IMR-90 (cell line): ENCODE data around the gene TMA16. TPM values are rescaled to one million over a fixed set of nuclear protein-coding genes. Genes with fewer than 3 reads are reported as not detected.

Source experiments
- ATAC-seq: fragments of 200-7000 bp; cut with Tn5 transposase; 2 replicates; pipeline ENCODE4 v1.9.1; 2020; ENCODE audit warnings: low read depth, mild to moderate bottlenecking, moderate library complexity
- BruUV-seq: library from RNA; stranded (reverse); fragments of 400-500 nt; replicated peaks from 2 replicates; lab custom pipeline; 2021; lab: Mats Ljungman, UMichigan
- CTCF ChIA-PET: fragments of 300-600 bp; formaldehyde crosslinking; extraction: SDS; loops from one replicate; lab custom pipeline; 2021; ENCODE audit warnings: antibody characterized with exemption; lab: Yijun Ruan, JAX
- POLR2A ChIA-PET: fragments of 300-600 bp; sonication (Branson Sonifier 250); formaldehyde crosslinking; loops from one replicate; lab custom pipeline; 2022; ENCODE audit warnings: antibody characterized with exemption; ENCODE audit not compliant: unreplicated experiment; lab: Charles Lee
- DNase-seq: peaks from one replicate; pipeline ENCODE4 v3.0.0; 2013
- H2AFZ ChIP-seq: replicated peaks from 2 replicates; pipeline ENCODE3; 2013; ENCODE audit warnings: low read length, mild to moderate bottlenecking; ENCODE audit not compliant: poor library complexity
- H2AK5ac ChIP-seq: 2 replicates; pipeline ENCODE4 v1.6.1; 2013; ENCODE audit warnings: low read depth, low read length, inconsistent platforms
- H2AK9ac ChIP-seq: replicated peaks from 2 replicates; pipeline ENCODE3; 2013; ENCODE audit warnings: mild to moderate bottlenecking, low read depth, low read length, moderate library complexity; ENCODE audit not compliant: poor library complexity
- H2BK120ac ChIP-seq: 2 replicates; pipeline ENCODE4 v1.6.1; 2013; ENCODE audit warnings: low read depth, low read length, inconsistent platforms
- H2BK15ac ChIP-seq: 3 replicates; pipeline ENCODE4 v1.6.1; 2013; ENCODE audit warnings: low read depth, low read length, inconsistent platforms
- H2BK20ac ChIP-seq: 2 replicates; pipeline ENCODE4 v1.6.1; 2013; ENCODE audit warnings: low read depth, mild to moderate bottlenecking, inconsistent platforms, low read length, moderate library complexity
- H2BK5ac ChIP-seq: 2 replicates; pipeline ENCODE4 v1.6.1; 2013; ENCODE audit warnings: mild to moderate bottlenecking, low read depth, low read length, inconsistent platforms; ENCODE audit not compliant: poor library complexity, severe bottlenecking
- H3K14ac ChIP-seq: replicated peaks from 2 replicates; pipeline ENCODE4 v1.6.1; 2013; ENCODE audit warnings: low read depth, low read length, inconsistent platforms
- H3K18ac ChIP-seq: 2 replicates; pipeline ENCODE4 v1.6.1; 2013; ENCODE audit warnings: low read depth, low read length, control low read depth
- H3K23ac ChIP-seq: 2 replicates; pipeline ENCODE4 v1.6.1; 2013; ENCODE audit warnings: low read depth, low read length, inconsistent platforms
- H3K27ac ChIP-seq: 2 replicates; pipeline ENCODE4 v1.5.1; 2013; ENCODE audit warnings: mild to moderate bottlenecking, control low read depth, low read length; ENCODE audit not compliant: insufficient read depth
- H3K27me3 ChIP-seq: 2 replicates; pipeline ENCODE4 v1.6.1; 2013; ENCODE audit warnings: low read length; ENCODE audit not compliant: control insufficient read depth, insufficient read depth
- H3K36me3 ChIP-seq: 2 replicates; pipeline ENCODE4 v1.6.1; 2013; ENCODE audit warnings: low read length, mixed read lengths; ENCODE audit not compliant: control insufficient read depth, insufficient read depth
- H3K4ac ChIP-seq: 2 replicates; pipeline ENCODE4 v1.6.1; 2013; ENCODE audit warnings: low read depth, low read length, inconsistent platforms
- H3K4me1 ChIP-seq: 2 replicates; pipeline ENCODE4 v1.6.1; 2013; ENCODE audit warnings: low read length, mixed read lengths; ENCODE audit not compliant: control insufficient read depth, insufficient read depth
- H3K4me2 ChIP-seq: 2 replicates; pipeline ENCODE4 v1.6.1; 2013; ENCODE audit warnings: low read depth, mild to moderate bottlenecking, control low read depth, low read length, moderate library complexity
- H3K4me3 ChIP-seq: 2 replicates; pipeline ENCODE4 v1.5.1; 2013; ENCODE audit warnings: low read depth, mild to moderate bottlenecking, control low read depth, low read length, moderate library complexity; ENCODE audit not compliant: insufficient read depth
- H3K56ac ChIP-seq: 2 replicates; pipeline ENCODE4 v1.6.1; 2013; ENCODE audit warnings: low read length, inconsistent platforms; ENCODE audit not compliant: insufficient read depth; ENCODE audit errors: extremely low read depth
- H3K79me1 ChIP-seq, 2 experiments: 2 replicates each; pipeline ENCODE4 v1.6.1; 2013; ENCODE audit warnings: low read length in 2 of 2, inconsistent platforms in 1 of 2, low read depth in 1 of 2
- H3K9ac ChIP-seq: 2 replicates; pipeline ENCODE4 v1.6.1; 2013; ENCODE audit warnings: low read depth, low read length, control low read depth
- H3K9me1 ChIP-seq: 2 replicates; pipeline ENCODE4 v1.6.1; 2013; ENCODE audit warnings: low read length, inconsistent platforms; ENCODE audit not compliant: insufficient read depth
- H3K9me3 ChIP-seq: 2 replicates; pipeline ENCODE4 v1.6.1; 2013; ENCODE audit warnings: low read length; ENCODE audit not compliant: control insufficient read depth, insufficient read depth
- H4K20me1 ChIP-seq: 2 replicates; pipeline ENCODE4 v1.6.1; 2013; ENCODE audit warnings: low read length, inconsistent platforms; ENCODE audit not compliant: insufficient read depth
- H4K5ac ChIP-seq: 2 replicates; pipeline ENCODE4 v1.6.1; 2013; ENCODE audit warnings: mild to moderate bottlenecking, low read depth, low read length, control low read depth
- H4K8ac ChIP-seq, 2 experiments: 2 replicates each; pipeline ENCODE4 v1.6.1; 2013; ENCODE audit warnings: low read depth in 2 of 2, low read length in 2 of 2, control low read depth in 1 of 2, inconsistent platforms in 1 of 2
- H4K91ac ChIP-seq: 2 replicates; pipeline ENCODE4 v1.6.1; 2013; ENCODE audit warnings: low read depth, low read length, inconsistent platforms; ENCODE audit not compliant: insufficient read depth
- BHLHE40 ChIP-seq: fragments of 150-350 bp; IDR thresholded peaks from 2 replicates; pipeline ENCODE4 v1.6.1; 2016; ENCODE audit warnings: mild to moderate bottlenecking, low read depth, low read length
- CEBPB ChIP-seq: IDR thresholded peaks from 2 replicates; pipeline ENCODE4 v1.6.1; 2012; ENCODE audit warnings: low read depth, low read length, improper control_type of control experiment
- CTCF ChIP-seq: conservative IDR thresholded peaks from 2 replicates; pipeline ENCODE4 v1.5.1; 2012; ENCODE audit warnings: mild to moderate bottlenecking, low read depth, low read length, improper control_type of control experiment
- MAFK ChIP-seq: IDR thresholded peaks from 2 replicates; pipeline ENCODE4 v1.6.1; 2012; ENCODE audit warnings: low read depth, low read length, improper control_type of control experiment
- MXI1 ChIP-seq: IDR thresholded peaks from 2 replicates; pipeline ENCODE4 v1.6.1; 2012; ENCODE audit warnings: low read depth, mild to moderate bottlenecking, low read length, moderate library complexity, borderline replicate concordance
- NFE2L2 ChIP-seq: fragments of 150-350 bp; IDR thresholded peaks from 2 replicates; pipeline ENCODE4 v1.6.1; 2016; ENCODE audit warnings: low read depth, mild to moderate bottlenecking, low read length
- POLR2A ChIP-seq: IDR thresholded peaks from 2 replicates; pipeline ENCODE4 v1.6.1; 2012; ENCODE audit warnings: mild to moderate bottlenecking, low read depth, low read length
- RCOR1 ChIP-seq: IDR thresholded peaks from 2 replicates; pipeline ENCODE4 v1.6.1; 2012; ENCODE audit warnings: mild to moderate bottlenecking, low read length, improper control_type of control experiment; ENCODE audit not compliant: insufficient replicate concordance
- WGBS, 2 experiments: methylation state at CpG; one replicate each; pipeline versions ENCODE4 v1.1.5 to v1.1.7; 2013; ENCODE audit warnings: missing lambda C conversion rate in 2 of 2; ENCODE audit not compliant: insufficient read length in 1 of 2; ENCODE audit errors: extremely low coverage in 2 of 2; 5-methylcytosine and 5-hydroxymethylcytosine counted together
- dilution Hi-C: fragments of 300-500 bp; cut with HindIII; formaldehyde crosslinking; loops from one replicate; pipeline ENCODE4 v1.14.3; 2018; ENCODE audit warnings: low sequenced_read_pairs; ENCODE audit not compliant: unreplicated experiment
- in situ Hi-C: fragments of 300-500 bp; cut with MboI; formaldehyde crosslinking; loops from 3 replicates; pipeline ENCODE4 v1.14.3; 2019; ENCODE audit warnings: low sequenced_read_pairs, inconsistent platforms, mixed read lengths
- intact Hi-C: fragments of 100-400 bp; cut with micrococcal nuclease; formaldehyde crosslinking; loops from 2 replicates; pipeline ENCODE4 v1.10.0; 2022
- polyA plus RNA-seq, 3 experiments: library from polyadenylated mRNA; depleted of rRNA; stranded (reverse); fragments of >200 nt; gene quantifications; 2 replicates each; pipeline ENCODE4 v1.2.3, GENCODE V29; 2012; ENCODE audit warnings: low replicate concordance in 1 of 3
- total RNA-seq: library from RNA; depleted of rRNA; stranded (reverse); fragments of >200 nt; gene quantifications from 2 replicates; pipeline ENCODE4 v1.2.3, GENCODE V29; 2012
- TF ChIP-seq, protein P1 (sequence below): fragments of 150-350 bp; IDR thresholded peaks from 2 replicates; pipeline ENCODE4 v1.6.1; 2016; ENCODE audit warnings: low read depth, mild to moderate bottlenecking, low read length, moderate library complexity, borderline replicate concordance

The TMA16 gene
- total and polyA plus RNA-seq, 2 of the 4 experiments (the other 2 are of a cell fraction) = 9.3 to 19.8 TPM

DNA sequence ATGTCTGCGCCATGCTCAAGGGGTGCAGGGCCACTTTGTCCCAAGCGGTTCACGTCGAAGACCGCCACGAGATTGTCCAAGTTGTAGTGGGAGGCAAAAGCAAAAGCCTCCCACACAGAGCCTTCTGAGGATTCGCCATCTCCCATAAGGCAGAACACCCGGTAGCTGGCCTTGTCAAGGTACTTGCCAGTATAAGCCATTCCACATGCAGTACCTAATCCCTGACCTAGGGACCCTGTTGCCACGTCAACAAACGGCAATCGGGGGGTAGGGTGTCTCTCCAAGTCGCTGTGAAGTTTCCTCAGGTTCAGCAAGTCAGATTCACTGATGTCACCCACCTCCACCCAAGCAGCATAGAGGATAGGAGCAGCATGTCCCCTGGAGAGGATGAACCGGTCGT is 21.4 kb upstream of the TMA16 start:
- CTCF ChIA-PET = no interaction called here
- no TSS peak for BruUV-seq

More for the DNA sequence above, 21.4 kb upstream of the TMA16 start:
- H4K20me1 ChIP-seq = no peaks in the 10 kb centered on the region
- TF ChIP-seq CTCF = no peak
- TF ChIP-seq CEBPB = no peak
- no peak for TF ChIP-seq MXI1
- TF ChIP-seq POLR2A = no peak
- no peak for TF ChIP-seq MAFK
- TF ChIP-seq, protein P1, sequence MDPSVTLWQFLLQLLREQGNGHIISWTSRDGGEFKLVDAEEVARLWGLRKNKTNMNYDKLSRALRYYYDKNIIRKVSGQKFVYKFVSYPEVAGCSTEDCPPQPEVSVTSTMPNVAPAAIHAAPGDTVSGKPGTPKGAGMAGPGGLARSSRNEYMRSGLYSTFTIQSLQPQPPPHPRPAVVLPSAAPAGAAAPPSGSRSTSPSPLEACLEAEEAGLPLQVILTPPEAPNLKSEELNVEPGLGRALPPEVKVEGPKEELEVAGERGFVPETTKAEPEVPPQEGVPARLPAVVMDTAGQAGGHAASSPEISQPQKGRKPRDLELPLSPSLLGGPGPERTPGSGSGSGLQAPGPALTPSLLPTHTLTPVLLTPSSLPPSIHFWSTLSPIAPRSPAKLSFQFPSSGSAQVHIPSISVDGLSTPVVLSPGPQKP = no peak
- no peak for TF ChIP-seq BHLHE40
- no peak for TF ChIP-seq RCOR1
- no peak for TF ChIP-seq NFE2L2
- dilution Hi-C loops (no loop called here), intact Hi-C loops (no loop called here), in situ Hi-C loops (no loop called here)
- no peak overlapping the region for H3K27ac ChIP-seq
- no peak overlapping the region for H4K91ac ChIP-seq
- WGBS, 2 experiments = no CpG with 5 or more reads among the region's 14 CpGs
- POLR2A ChIA-PET = no interaction called here
- H3K4me3 ChIP-seq = no peak overlapping the region
- no peak for ATAC-seq
- H3K9me3 ChIP-seq = no peaks in the 10 kb centered on the region
- H2BK20ac ChIP-seq = no peak overlapping the region
- H3K4me2 ChIP-seq = no peak overlapping the region
- no peak overlapping the region for H2BK120ac ChIP-seq
- peak overlapping the region; percentile 44 for H2AFZ ChIP-seq
- no peaks in the 10 kb centered on the region for H3K9me1 ChIP-seq
- no peak overlapping the region for H4K5ac ChIP-seq
- H3K56ac ChIP-seq = no peak overlapping the region
- H2BK15ac ChIP-seq = no peak overlapping the region
- no peak overlapping the region for H3K23ac ChIP-seq
- no peaks in the 10 kb centered on the region for H3K4me1 ChIP-seq
- no peak overlapping the region for H3K9ac ChIP-seq
- no peak overlapping the region for H2BK5ac ChIP-seq
- DNase-seq = no peak
- H3K18ac ChIP-seq = no peak overlapping the region
- H3K36me3 ChIP-seq = no peaks in the 10 kb centered on the region
- H3K27me3 ChIP-seq = no peaks in the 10 kb centered on the region
- H3K79me1 ChIP-seq = no peaks in the 10 kb centered on the region
- H4K8ac ChIP-seq = no peak overlapping the region
- no peak overlapping the region for H2AK5ac ChIP-seq
- no peak overlapping the region for H3K4ac ChIP-seq
- H3K14ac ChIP-seq = no peak overlapping the region
- H2AK9ac ChIP-seq = no peak overlapping the region
